Nucleus accumbens (tissue), 56 donors: ENCODE measurements around the gene PLAAT3.
A peak's percentile ranks its signal among the peaks of the same experiment; 100 is the strongest.
"Not testable (repeated sequence)": the region's sequence is repeated elsewhere in the genome, so short reads cannot be mapped to it uniquely, and the experiment has no call there.

Experiments
- DNase-seq, 56 donors: peaks; one replicate each; lab custom pipeline; 2025; lab: John Stamatoyannopoulos, UW

PLAAT3 gene

DNA sequence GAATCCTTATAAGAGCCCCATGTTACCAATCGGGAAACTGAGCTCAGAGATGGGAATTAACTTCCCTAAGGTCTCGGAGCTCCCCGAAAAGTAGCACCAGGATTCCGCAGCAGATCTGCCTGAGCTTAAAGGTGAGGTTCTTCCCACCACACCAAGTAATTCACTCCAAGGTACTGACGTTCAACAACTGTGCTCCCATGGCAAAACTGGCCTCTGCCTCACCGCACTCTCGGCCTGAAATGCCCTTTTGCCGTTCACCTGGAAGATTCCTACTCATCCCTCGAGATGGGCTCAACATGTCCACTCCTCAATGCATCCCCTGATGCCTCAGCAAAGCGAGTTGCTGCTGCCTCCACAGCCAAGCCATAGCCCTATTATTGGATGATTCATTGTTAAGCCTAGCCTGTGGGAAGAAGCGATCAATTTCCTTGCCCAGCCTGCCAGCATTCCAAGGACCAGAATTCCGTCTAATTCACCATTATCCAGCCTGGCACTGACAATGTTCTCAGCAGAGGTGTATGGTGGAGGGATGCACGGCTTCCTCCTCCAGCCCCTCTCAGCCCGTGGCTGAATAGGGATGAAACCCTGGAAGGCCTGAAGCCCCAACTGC lies 4.2 kb downstream of the PLAAT3 start:
- DNase-seq = peak in 7 of 56 donors; percentile 11 to 65 (median 34)

DNA sequence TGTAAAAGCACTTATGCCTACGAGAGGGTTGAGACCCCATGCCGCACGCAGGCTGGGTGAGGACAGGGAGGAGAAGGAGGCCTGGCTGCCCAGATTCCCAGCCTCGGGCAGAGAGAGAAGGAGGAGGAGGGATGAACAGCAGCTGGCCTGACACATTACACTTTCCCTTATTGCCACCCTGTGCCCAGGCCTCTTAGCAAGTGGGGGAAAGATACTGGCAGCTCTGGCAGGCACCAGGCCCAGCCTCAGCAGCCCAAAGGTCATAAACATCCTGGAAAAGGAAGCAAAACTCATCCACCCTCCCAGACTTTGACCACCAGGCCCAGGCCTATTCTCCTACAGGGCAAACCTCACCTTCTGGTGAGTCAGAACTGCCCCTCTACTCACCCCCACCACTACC lies 4.7 kb downstream of the PLAAT3 start:
- DNase-seq = peak in 27 of 56 donors; percentile 10 to 65 (median 36)

DNA sequence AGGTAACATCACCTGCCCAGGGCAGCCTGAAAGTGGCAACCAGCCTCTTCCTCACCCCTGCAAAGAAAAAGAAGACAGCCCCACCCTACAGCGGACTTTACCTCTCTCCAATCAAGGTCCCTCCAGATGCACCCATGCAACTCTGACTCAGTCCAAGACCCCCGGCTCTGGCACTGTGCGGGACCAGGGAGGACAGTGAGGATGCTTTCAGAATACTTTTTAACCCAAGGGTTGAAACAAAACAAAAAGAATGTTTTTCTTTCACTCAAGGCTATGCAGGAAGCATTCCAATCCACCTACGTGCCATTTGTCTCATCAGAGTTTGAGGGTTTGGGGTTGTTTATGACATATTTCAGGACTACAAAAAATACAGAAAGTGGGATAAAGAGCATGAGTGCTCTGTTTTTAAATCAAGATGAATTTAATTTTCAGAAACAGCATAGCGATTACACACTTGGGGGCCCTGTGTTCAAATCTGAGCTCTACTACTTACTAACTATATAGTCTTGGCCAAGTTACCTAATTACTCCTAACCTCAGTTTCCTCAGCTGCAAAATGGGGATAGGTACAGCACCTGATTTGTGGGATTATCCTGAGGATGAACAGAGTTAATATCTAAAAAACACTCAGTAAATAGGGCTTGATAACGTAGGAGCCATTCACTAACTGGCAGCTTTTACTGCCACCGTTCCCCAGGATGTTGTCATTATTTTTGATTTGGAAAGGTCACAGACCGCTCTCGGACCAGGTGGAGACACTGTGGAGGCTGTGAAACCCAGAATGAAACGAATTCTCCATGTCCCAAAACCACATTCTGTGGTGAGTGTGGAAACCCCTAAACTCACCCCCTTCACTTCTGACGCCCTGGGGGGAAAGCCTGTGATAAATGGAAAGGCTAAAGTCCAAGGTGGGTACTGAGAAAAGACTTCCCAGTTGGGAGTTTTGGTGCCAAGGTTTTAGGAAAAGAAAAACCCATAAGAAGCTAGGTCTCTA lies 5.6 kb downstream of the PLAAT3 start:
- no peak for DNase-seq

DNA sequence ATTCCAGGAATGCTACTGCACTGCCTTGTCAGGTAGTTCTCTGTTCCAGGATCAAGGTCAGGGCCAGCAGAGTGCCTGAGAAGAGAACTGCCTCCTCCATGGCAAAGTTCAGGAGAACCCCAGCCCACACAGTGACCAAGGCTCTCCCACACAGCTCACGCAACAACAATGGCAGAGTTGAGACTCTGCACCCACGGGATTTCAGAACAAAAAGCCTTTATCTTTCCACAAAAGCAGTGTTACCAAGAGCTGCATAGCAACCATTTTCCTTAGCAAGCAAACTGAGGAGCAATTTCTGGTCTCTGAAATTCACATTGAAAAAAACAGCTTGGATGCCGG lies 11.1 kb downstream of the PLAAT3 start:
- DNase-seq = peak in 50 of 56 donors; percentile 27 to 89 (median 72)

DNA sequence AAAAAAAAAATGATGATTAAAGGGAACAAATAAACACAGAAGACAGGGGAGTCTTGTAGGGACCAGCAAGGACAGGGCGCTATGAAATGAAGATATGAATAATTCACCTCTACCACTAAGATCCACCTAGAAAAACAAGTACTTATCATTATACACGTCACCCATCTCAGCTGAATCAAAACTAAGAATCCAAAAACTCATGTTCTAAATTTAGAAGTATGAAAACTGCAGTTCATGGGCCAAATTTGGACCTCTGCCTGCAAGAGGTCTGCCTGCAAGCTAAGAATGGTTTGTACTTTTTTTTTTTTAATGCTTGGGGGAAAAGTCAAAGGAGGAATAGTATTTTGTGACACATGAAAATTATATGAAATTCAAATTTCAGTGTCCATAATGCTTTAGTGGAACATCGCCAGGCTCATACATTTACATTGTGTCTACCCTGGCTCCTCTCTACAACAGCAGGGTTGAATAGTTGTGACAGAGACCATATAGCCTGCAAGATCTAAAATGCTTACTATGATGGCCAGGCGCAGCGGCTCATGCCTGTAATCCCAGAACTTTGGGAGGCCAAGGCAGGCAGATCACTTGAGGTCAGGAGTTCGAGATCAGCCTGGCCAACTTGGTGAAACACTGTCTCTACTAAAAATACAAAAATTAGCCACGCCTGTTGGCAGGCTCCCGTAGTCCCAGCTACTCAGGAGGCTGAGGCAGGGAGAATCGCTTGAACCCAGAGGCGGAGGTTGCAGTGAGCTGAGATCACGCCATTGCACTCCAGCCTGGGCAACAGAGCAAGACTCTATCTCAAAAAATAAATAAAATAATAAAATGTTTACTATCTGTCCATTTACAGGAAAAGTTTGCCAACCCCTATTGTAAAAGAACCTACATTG lies 11.7 kb downstream of the PLAAT3 start:
- DNase-seq = not testable (repeated sequence)

DNA sequence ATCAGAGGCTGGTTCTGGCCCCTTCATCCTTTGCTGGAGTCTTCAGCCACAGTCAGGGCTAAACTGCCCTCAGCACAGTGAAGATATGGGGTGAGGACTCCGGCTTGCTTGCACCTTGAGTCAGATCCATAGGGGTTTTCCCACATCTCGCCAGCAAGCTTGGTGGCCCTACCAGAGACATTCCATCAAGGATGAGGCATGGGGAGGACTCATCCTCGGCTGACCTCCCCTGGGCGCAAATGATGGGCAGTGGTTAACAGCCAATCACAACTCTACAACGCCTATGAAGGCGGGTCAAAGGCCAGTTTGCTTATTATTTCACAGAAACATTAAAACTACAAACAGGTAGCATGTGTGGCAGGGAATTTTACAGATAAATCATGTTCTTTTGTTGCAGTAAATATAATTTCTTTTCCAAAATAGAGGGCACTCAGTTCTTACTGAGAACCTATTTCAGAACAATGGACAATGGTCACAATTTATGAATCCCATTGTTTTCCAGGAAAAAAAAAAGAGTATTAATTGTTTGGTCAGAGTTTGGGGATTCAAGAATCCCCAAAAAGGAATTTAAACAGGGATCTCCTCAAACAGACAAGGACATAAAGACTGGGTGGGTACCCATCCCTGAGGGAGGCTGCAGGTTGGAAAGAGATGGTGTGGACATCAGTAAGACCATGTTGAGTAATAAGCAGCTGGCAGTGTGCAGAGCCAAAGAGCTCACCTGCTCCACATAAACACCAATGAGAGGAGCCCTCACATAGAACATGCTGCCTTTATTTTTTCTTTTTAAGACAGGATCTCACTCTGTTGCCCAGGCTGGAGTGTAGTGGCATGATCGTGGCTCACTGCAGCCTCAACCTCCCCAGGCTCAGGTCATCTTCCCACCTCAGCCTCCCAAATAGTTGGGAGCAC lies 14.8 kb downstream of the PLAAT3 start:
- DNase-seq = peak in 25 of 56 donors; percentile 6 to 63 (median 34)

DNA sequence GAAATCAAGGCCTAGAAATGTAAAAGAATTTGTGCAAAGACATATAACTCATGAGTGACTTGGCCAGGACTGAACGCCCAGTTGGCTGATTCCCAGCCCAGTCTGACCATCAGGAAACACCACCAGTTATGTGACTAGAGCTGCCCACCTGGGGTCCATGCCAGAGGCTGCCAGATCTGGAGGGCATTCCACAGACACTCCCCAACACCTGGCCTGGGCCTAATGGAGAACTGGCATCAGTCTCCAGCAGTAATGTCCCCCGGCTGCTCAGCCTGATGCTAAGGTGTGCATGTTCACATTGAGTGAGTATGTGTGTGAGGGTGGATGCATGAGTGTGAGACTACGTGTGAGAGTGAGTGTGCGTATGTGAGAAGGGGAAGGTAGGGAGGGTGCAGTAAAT lies 15.7 kb downstream of the PLAAT3 start:
- no peak for DNase-seq

DNA sequence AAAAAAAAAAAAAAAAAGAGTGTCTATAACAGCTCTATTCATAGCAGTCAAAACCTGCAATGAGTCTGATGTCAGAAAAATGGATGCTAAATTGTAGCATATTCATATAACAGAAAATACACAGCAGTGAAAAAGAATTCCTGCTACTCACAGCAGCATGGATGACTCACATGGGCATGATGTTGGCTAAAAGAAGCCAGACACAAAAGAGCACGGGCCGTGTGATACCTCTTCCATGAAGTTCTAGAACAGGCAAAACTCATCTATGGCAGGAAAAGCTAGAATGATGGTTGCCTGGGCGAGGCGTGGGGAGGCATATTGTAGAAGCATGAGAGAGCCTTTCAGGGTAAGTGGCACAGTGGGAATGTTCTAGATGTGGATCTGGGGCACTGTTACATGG lies 18.9 kb downstream of the PLAAT3 start:
- DNase-seq = peak in 14 of 56 donors; percentile 20 to 70 (median 30)

DNA sequence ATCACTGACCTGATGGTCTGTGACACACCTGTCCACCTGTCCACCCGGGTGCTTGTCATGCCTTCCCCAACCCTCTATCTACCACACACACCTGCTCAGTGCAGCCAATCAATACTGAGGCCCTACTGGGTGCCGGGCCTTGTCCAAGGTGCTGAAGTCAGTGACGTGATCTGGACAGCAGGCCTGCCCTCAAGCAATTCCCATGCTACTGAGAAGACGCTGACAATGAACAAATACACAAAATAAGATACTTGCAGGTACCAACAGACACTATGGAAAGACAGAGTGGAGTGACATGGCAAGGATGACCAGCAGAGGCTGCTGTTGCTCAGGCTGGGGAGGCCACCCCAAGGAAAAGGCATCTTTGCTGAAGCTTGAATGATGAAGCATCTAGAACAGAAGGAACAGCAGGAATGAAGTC lies 21.2 kb downstream of the PLAAT3 start:
- DNase-seq = peak in 26 of 56 donors; percentile 9 to 61 (median 40)

DNA sequence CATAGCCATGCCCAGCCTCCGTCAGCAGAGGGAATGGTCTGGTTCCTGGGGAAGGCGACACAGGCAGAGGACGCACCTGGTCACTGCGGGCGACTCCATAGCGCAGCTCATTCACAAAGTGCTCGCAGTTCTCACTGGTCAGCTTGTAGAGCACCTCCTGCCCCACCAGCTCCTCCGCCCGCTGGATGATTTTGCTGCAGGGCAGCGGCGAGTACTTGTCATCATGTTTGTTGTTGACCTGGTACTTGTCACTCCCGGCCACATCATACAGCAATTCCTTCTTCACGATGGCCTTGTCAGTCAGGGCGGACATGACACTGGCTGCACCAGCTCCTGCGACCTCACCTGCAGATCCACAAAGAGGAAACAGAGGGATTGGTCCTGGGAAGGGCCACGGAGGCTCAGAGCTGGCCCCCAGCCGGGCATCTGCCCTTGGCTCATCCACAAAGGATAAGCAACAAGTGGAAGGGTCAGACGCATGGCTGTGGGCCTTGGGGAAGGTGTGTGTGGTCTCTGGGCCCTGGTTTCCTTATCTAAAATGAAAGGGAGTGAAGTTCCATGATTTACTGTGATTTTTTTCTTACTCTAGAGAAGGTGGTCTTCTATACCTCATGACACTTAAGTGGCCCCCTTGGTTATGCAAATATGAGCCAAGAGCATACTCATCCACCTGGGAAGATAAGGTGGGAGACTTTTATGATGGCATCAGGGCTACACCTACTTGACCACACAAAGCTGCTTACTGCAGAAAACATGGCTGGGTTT lies 24.0 kb downstream of the PLAAT3 start:
- no peak for DNase-seq

DNA sequence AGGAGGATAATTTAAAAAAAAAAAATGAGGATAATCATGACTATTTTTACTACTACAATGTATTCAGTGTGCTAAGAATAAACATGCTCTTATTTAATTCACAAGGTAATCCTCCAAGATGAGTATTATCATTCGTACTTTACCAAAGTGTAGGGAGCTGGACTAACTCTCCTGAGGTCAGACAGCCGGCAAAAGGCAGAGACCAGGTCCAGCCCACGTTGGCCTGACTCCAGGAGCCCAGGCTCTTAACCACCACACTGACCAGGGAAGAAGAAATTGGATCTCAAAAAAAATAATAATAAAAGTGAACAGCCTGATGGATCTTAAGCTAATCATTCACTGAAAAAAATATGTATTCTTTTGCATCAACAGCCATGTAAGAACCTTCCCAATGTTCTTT lies 25.2 kb downstream of the PLAAT3 start:
- no peak for DNase-seq

DNA sequence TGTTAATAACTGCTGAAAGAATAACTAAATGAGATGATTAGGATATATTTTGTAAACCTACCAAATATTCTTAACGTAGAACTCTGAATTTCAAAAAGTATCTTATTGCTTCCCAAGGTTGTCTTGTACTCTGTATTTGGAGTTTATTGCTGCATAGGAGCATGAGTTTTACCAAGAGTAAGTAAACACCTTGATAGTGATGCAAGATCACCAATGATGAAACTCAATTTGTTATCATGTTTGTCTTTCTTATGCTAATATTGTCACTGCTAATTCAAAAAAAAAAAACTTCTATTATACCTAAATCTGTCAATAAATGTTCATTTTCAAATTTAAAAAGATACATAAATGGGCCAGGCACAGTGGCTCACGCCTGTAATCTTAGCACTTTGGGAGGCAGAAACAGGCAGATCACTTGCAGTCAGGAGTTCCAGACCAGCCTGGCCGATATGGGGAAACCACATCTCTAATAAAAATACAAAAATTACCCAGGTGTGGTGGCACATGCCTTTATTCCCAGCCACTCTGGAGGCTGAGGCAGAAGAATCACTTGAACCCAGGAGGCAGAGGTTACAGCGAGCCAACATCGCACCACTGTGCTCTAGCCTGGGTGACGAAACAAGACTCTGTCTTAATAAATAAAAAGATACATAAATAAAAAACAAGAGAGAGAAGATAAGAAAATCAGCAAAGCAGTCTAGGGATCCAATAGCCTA lies 27.6 kb downstream of the PLAAT3 start:
- no peak for DNase-seq

DNA sequence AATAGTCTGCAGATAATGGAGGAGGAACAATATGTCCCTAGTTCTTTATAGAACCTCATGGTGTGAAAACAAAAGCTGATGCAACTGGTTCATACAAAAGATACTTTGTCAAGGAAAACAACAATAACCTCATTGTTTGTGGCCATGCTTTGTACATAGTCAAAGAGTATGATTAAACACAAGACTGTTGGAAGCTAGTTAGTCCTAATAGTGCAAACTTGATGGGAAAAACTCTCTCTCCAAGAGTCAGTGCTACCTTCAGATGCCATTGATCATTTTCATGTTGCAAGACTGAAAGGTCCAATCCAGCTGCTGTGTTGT lies 30.9 kb downstream of the PLAAT3 start:
- peak in 2 of 56 donors; percentile 27 to 56 for DNase-seq

DNA sequence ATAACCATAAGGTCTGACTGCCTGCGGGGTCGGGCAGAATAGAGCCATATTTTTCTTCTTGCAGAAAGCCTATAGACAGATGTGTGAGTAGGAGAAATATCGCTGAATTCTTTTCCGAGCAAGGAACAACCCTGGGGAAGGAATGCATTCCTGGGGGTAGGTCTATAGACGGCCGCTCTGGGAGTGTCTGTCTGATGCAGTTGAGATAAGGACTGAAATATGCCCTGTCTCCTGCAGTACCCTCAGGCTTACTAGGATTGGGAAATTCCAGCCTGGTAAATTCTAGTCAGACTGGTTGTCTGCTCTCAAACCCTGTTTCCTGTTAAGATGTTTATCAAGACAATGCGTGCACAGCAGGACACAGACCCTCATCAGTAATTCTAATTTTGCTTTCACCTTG lies 33.0 kb downstream of the PLAAT3 start:
- DNase-seq = not testable (repeated sequence)

DNA sequence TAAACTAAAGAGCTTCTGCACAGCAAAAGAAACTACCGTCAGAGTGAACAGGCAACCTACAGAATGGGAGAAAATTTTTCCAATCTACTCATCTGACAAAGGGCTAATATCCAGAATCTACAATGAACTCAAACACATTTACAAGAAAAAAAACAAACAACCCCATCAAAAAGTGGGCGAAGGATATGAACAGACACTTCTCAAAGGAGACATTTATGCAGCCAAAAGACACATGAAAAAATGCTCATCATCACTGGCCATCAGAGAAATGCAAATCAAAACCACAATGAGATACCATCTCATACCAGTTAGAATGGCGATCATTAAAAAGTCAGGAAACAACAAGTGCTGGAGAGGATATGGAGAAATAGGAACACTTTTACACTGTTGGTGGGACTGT lies 35.4 kb downstream of the PLAAT3 start:
- not testable (repeated sequence) for DNase-seq

DNA sequence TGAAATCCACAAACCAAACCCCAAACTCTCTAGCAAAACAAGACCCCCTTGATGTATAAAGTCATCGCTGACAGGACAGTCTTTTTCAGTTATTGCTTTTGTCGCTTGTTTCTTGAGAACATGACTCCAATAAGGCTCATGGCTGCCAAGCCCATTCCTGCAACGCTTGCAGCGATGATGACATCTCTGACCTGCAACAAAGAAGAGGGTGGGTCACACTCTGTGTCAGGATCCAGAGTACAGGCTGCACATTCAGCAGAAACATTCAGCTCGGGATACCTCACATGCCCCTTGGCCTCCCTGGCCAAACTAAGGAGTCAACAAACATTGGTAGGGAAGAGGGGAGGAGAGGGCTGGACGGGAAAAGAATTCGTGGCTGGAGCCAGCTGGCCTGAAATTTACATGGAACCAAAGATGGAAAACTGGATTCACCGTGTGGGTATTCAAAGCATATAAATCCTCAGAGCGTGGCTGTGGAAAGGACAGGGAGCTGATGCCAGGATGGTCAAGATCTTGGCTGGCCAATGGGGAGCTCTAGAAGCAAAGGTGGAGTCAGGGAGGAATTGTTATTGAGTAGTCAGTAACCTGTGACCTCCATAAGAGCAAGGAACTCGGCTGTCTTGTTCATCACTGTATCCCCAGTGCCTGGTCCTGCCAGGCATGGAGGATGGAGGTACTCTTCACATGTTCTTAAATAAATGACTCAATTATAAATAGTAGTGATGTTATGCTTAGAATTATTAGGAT lies 39.2 kb downstream of the PLAAT3 start:
- peak in 2 of 56 donors; percentile 21 to 26 for DNase-seq
